ENCODE measurements around the gene MCM6.
A peak's percentile ranks its signal among the peaks of the same experiment; 100 is the strongest.
"Not testable (repeated sequence)": the region's sequence is repeated elsewhere in the genome, so short reads cannot be mapped to it uniquely, and the experiment has no call there.

Gene MCM6

GRCh38 chr2:135818937-135819610 is 57.2 kb downstream of the MCM6 start:
- DNase-seq = peak; percentile 37

- no peak for DNase-seq
Measured at GRCh38 chr2:135817951-135818350, 58.3 kb downstream of the MCM6 start.

- DNase-seq = no peak
Measured at GRCh38 chr2:135817466-135817865, 58.8 kb downstream of the MCM6 start.

- DNase-seq = no peak
Measured at GRCh38 chr2:135815269-135815668, 61.0 kb downstream of the MCM6 start.

- DNase-seq = no peak
Measured at GRCh38 chr2:135812907-135813511, 63.2 kb downstream of the MCM6 start.

GRCh38 chr2:135807874-135808273 is 68.4 kb downstream of the MCM6 start:
- not testable (repeated sequence) for DNase-seq

- no peak for DNase-seq
Measured at GRCh38 chr2:135803278-135803677, 73.0 kb downstream of the MCM6 start.

- no peak for DNase-seq
Measured at GRCh38 chr2:135802350-135802749, 73.9 kb downstream of the MCM6 start.

- DNase-seq = no peak
Measured at GRCh38 chr2:135800513-135801460, 75.5 kb downstream of the MCM6 start.

- DNase-seq = no peak
Measured at GRCh38 chr2:135799738-135800137, 76.5 kb downstream of the MCM6 start.

- DNase-seq = no peak
Measured at GRCh38 chr2:135798762-135799161, 77.5 kb downstream of the MCM6 start.

GRCh38 chr2:135798275-135798705 is 78.0 kb downstream of the MCM6 start:
- no peak for DNase-seq

GRCh38 chr2:135797497-135798274 is 78.6 kb downstream of the MCM6 start:
- DNase-seq = peak; percentile 73

GRCh38 chr2:135796606-135797005 is 79.6 kb downstream of the MCM6 start:
- DNase-seq = no peak

- not testable (repeated sequence) for DNase-seq
Measured at GRCh38 chr2:135795641-135796040, 80.6 kb downstream of the MCM6 start.

GRCh38 chr2:135792401-135793150 is 83.7 kb downstream of the MCM6 start:
- no peak for DNase-seq

- no peak for DNase-seq
Measured at GRCh38 chr2:135791418-135792190, 84.6 kb downstream of the MCM6 start.

- no peak for DNase-seq
Measured at GRCh38 chr2:135790423-135790822, 85.8 kb downstream of the MCM6 start.
